Testis (tissue), 2 donors: ENCODE data around the gene SLC1A3.

ENCODE experiments used
- CTCF ChIP-seq, 3 experiments: fragments of 450-650 bp in 2 of 3; fragments of 200-600 bp in 1 of 3; sonication (generic) in 1 of 3; IDR thresholded peaks; one replicate each; pipeline ENCODE4 v1.5.1; 2016 to 2019; ENCODE audit warnings: antibody characterized with exemption in 3 of 3, mild to moderate bottlenecking in 2 of 3, moderate library complexity in 1 of 3
- POLR2A ChIP-seq: fragments of 450-650 bp; IDR thresholded peaks from one replicate; pipeline ENCODE4 v1.6.1; 2017; ENCODE audit warnings: antibody characterized with exemption, mild to moderate bottlenecking, moderate library complexity

DNA sequence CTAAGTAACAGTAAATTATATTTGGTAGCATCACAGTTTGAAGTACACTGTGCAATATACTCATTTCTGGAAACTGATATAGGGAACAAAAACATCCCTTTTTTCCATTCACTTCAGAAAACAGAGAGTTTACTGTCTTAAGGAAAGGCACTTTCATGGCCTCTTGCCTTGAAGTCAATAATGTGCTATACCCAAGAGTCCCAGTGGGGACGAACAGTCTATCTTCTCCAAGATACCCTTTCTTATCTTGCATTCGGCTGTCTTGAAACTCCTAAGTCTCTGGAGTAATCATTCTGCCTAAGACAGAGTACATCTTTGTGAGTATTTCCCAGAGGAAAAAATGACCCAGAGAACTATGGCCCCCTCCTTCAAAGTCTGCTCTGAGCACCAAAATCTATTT is 107.1 kb downstream of the SLC1A3 start:
- TF ChIP-seq CTCF (IDR thresholded peaks at IDR 0.05), result no peak
- no peak for TF ChIP-seq POLR2A
